Renal cortex interstitium (tissue), 11 donors: Measurements from ENCODE around the gene MPIG6B. TPM values are rescaled to one million over a fixed set of nuclear protein-coding genes. Genes with fewer than 3 reads are reported as not detected.
"Not testable (repeated sequence)": the region's sequence is repeated elsewhere in the genome, so short reads cannot be mapped to it uniquely, and the experiment has no call there.

Experiments used
- DNase-seq, 11 donors: peaks; one replicate each; pipeline ENCODE4 v3.0.0-alpha.2; 2013; ENCODE audit warnings: low read depth in 9 of 11, low spot score in 4 of 11; ENCODE audit errors: extremely low read depth in 1 of 11
- polyA plus RNA-seq, 3 donors: library from polyadenylated mRNA; unstranded; fragments of 120-200 nt; gene quantifications; one replicate each; pipeline ENCODE4 v1.2.1, GENCODE V29; 2013; ENCODE audit not compliant: insufficient read length in 3 of 3

The MPIG6B gene
- polyA plus RNA-seq, 3 donors, result 1.6 TPM

GRCh38 chr6:31692886-31693285 lies 30.3 kb upstream of the MPIG6B start:
- no peak for DNase-seq

GRCh38 chr6:31693535-31693934 lies 29.6 kb upstream of the MPIG6B start:
- DNase-seq, result no peak

GRCh38 chr6:31697555-31697954 lies 25.6 kb upstream of the MPIG6B start:
- DNase-seq, result no peak

- DNase-seq, result no peak
Measured at GRCh38 chr6:31700740-31701401, 22.3 kb upstream of the MPIG6B start.

- no peak for DNase-seq
Measured at GRCh38 chr6:31701666-31702404, 21.3 kb upstream of the MPIG6B start.

- DNase-seq, result no peak
Measured at GRCh38 chr6:31702405-31702818, 20.8 kb upstream of the MPIG6B start.

- peak; percentile 97 to 99 (median 98) for DNase-seq
Measured at GRCh38 chr6:31702819-31703716, 20.1 kb upstream of the MPIG6B start, which contains the start of gene ABHD16A. Gene ABHD16A (minus strand): TSS chr6:31703324. CDS start chr6:31703281, 43 bp downstream.

- no peak for DNase-seq
Measured at GRCh38 chr6:31705931-31706330, 17.2 kb upstream of the MPIG6B start.

GRCh38 chr6:31706599-31706998 lies 16.6 kb upstream of the MPIG6B start, which contains the start of gene LY6G6F:
Gene LY6G6F (plus strand): TSS chr6:31706866. CDS start chr6:31706907, 41 bp downstream.
- DNase-seq, result no peak

- no peak for DNase-seq
Measured at GRCh38 chr6:31707701-31708100, 15.5 kb upstream of the MPIG6B start.

GRCh38 chr6:31708224-31708623 lies 14.9 kb upstream of the MPIG6B start:
- DNase-seq, result no peak

- not testable (repeated sequence) for DNase-seq
Measured at GRCh38 chr6:31709157-31709556, 14.0 kb upstream of the MPIG6B start.

GRCh38 chr6:31710523-31711219 lies 12.5 kb upstream of the MPIG6B start:
- DNase-seq, result no peak

- DNase-seq, result no peak
Measured at GRCh38 chr6:31711233-31711632, 11.9 kb upstream of the MPIG6B start.

- no peak for DNase-seq
Measured at GRCh38 chr6:31712296-31712695, 10.9 kb upstream of the MPIG6B start.

- DNase-seq, result no peak
Measured at GRCh38 chr6:31713465-31713864, 9.7 kb upstream of the MPIG6B start.

GRCh38 chr6:31713991-31714684 lies 9.0 kb upstream of the MPIG6B start:
- DNase-seq, result no peak
